OCI-LY3 (cell line): ENCODE data around the gene NUCKS1.

Source experiments
- CTCF ChIP-seq: fragments of 200-600, 300-600 bp; sonication (generic); IDR thresholded peaks from 2 replicates; pipeline ENCODE4 v1.5.1; 2014; ENCODE audit warnings: antibody characterized with exemption, low read length, low read depth
- EZH2phosphoT487 ChIP-seq: fragments of 200-600 bp; shearing (Covaris generic); IDR thresholded peaks from 2 replicates; pipeline ENCODE4 v1.6.1; 2018; ENCODE audit warnings: antibody characterized with exemption, mixed run types, low read depth

DNA sequence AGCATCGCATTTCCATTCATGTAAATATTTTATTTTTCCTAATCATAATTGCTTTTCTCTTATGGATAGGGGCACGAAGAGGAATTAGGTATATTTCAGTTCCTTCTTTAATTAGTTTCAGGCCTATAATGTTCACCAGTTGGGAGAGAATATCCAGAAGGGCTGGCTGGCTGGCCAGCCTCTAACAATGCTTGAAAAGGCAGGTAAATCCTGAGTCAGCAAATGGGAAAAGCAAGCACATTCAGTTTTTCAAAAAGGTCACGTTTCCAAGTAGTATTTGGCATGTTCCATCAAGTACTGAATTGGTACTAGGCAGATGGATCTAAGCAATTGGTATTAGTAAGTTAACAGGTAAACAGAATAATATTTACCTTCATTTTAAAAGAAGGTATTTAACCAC lies 17.3 kb upstream of the NUCKS1 start:
- TF ChIP-seq CTCF (no peak), EZH2phosphoT487 (no peak)
